GM06990 (cell line): ENCODE measurements around the gene TRPM6.

Experiments used
- DNase-seq: peaks from one replicate; pipeline ENCODE4 v3.0.0-alpha.2; 2011; ENCODE audit not compliant: insufficient read length; ENCODE audit errors: extremely low read depth
- H3K27me3 ChIP-seq: replicated peaks from 2 replicates; pipeline ENCODE4 v1.6.0; 2011; ENCODE audit warnings: low read length; ENCODE audit not compliant: control insufficient read depth, insufficient read depth
- H3K36me3 ChIP-seq: 2 replicates; pipeline ENCODE4 v1.5.1; 2011; ENCODE audit warnings: low read length; ENCODE audit not compliant: control insufficient read depth, insufficient read depth
- H3K4me3 ChIP-seq: replicated peaks from 2 replicates; pipeline ENCODE4 v1.5.1; 2011; ENCODE audit warnings: low read depth, mild to moderate bottlenecking, control low read depth, low read length
- CTCF ChIP-seq: IDR thresholded peaks from 2 replicates; pipeline ENCODE4 v1.5.1; 2011; ENCODE audit warnings: low read length, control low read depth, mild to moderate bottlenecking, inconsistent platforms; ENCODE audit not compliant: insufficient read depth, poor library complexity, severe bottlenecking

Gene TRPM6

DNA sequence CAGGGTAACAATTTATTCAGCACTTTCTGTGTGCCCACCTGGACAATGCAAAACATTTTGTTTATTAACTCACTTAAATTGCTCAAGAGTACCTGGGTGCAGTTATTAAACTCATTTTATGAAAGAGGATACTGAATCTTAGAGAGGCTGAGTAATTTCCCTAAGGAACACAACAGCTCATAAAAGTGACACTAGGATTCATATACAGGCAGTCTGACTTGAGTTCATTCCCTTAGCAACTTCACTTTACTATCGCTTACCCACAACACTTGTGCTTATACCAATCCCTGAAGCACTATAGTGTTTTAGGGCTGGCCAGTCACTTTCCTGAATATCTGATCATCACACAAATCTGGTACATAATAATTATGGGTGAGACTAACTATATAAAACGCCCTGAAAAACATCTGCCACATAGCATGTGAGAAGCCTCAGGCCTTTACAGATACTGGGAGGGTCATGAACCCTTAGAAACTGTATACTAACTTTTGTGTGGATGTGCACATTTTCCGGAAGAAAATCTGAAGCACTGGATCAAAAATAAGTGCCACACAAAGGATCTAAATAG is 11.3 kb downstream of the TRPM6 start:
- no peak for DNase-seq
- no peaks in the 10 kb centered on the region for H3K36me3 ChIP-seq
- no peak for TF ChIP-seq CTCF
- H3K27me3 ChIP-seq, result no peaks in the 10 kb centered on the region; the same call in none of the 2 replicates
- H3K4me3 ChIP-seq, result no peak overlapping the region

DNA sequence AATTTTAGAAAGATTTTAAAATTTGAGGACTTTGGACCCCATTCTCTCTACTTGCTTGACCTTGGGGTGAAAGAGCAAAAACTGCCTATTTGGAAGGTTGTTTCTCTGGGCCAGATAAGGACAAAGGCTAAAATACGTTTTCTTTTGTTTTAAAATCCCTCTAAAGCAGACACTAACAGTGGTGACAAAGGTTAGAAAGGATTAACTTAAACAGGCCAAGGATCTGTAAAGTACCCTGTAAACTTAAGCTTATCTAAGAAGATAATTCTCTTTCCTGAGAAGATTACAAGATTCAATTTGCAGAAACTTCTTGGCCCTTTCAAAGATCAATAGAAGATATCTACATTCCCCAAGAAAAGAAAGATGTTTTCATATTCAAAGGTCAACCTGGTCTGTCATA is 12.1 kb downstream of the TRPM6 start:
- no peaks in the 10 kb centered on the region; the same call in none of the 2 replicates for H3K27me3 ChIP-seq
- no peaks in the 10 kb centered on the region for H3K36me3 ChIP-seq
- H3K4me3 ChIP-seq, result no peak overlapping the region
- TF ChIP-seq CTCF, result no peak
- no peak for DNase-seq

DNA sequence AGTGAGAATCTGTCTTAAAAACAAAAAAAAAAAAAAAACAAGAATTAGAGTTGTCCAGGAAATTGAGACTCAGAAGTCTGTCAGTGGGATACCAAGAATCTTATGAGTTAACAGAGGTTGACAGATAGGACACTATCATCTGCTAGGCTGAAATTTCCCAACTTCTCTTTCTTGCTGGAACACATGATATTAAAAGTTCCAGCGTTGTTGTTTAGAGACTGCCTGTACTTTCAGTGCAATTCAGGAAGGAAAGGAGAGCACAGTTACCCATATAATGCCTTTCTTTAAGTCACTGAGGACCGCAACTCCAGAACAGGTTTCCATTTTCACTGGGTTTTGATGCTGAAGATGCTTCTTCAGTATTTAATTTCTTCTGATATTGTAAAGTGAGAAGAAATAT is 13.5 kb downstream of the TRPM6 start:
- Histone ChIP-seq H3K27me3 (no peaks in the 10 kb centered on the region; the same call in none of the 2 replicates), H3K4me3 (no peak overlapping the region), H3K36me3 (no peaks in the 10 kb centered on the region)
- no peak for DNase-seq
- no peak for TF ChIP-seq CTCF

GRCh38 chr9:74872619-74873233 is 15.0 kb downstream of the TRPM6 start:
- Histone ChIP-seq H3K27me3 (no peaks in the 10 kb centered on the region; the same call in none of the 2 replicates), H3K4me3 (no peak overlapping the region), H3K36me3 (no peaks in the 10 kb centered on the region)
- no peak for TF ChIP-seq CTCF
- DNase-seq, result no peak

- Histone ChIP-seq H3K36me3 (no peaks in the 10 kb centered on the region), H3K27me3 (no peaks in the 10 kb centered on the region; the same call in 1 of the 2 replicates), H3K4me3 (no peak overlapping the region)
- DNase-seq, result no peak
- no peak for TF ChIP-seq CTCF
These were observed 20.2 kb downstream of the TRPM6 start for GRCh38 chr9:74867483-74867882.
